Activated T-helper 1 cell treated with Interleukin-2 at 50 U/mL for 16 hours (primary cell): Measurements from ENCODE around the gene PPP1R15B.
"Not testable (repeated sequence)": the region's sequence is repeated elsewhere in the genome, so short reads cannot be mapped to it uniquely, and the experiment has no call there.

ENCODE experiments used
- DNase-seq: peaks from one replicate; pipeline ENCODE4 v3.0.0-alpha.2; 2020; ENCODE audit warnings: low read depth

PPP1R15B gene

GRCh38 chr1:204443871-204444581, 32.4 kb upstream of the PPP1R15B start:
- DNase-seq, result no peak

- DNase-seq, result no peak
These were observed 31.6 kb upstream of the PPP1R15B start for GRCh38 chr1:204443260-204443619.

- no peak for DNase-seq
These were observed 31.0 kb upstream of the PPP1R15B start for GRCh38 chr1:204442376-204443259.

- DNase-seq, result no peak
These were observed 29.9 kb upstream of the PPP1R15B start for GRCh38 chr1:204441558-204441957.

- no peak for DNase-seq
These were observed 28.2 kb upstream of the PPP1R15B start for GRCh38 chr1:204439621-204440375.

- DNase-seq, result no peak
These were observed 27.0 kb upstream of the PPP1R15B start for GRCh38 chr1:204438628-204439027.

- DNase-seq, result no peak
These were observed 26.4 kb upstream of the PPP1R15B start for GRCh38 chr1:204437796-204438570.

- DNase-seq, result no peak
These were observed 24.3 kb upstream of the PPP1R15B start for GRCh38 chr1:204435872-204436271.

- DNase-seq, result no peak
These were observed 23.8 kb upstream of the PPP1R15B start for GRCh38 chr1:204435381-204435831.

- no peak for DNase-seq
These were observed 22.6 kb upstream of the PPP1R15B start for GRCh38 chr1:204434116-204434755.

- no peak for DNase-seq
These were observed 21.1 kb upstream of the PPP1R15B start for GRCh38 chr1:204432708-204433107.

GRCh38 chr1:204431310-204432184, 19.9 kb upstream of the PPP1R15B start:
- DNase-seq, result peak; percentile 56

- no peak for DNase-seq
These were observed 18.1 kb upstream of the PPP1R15B start for GRCh38 chr1:204429746-204430145.

GRCh38 chr1:204426971-204427701, 15.5 kb upstream of the PPP1R15B start:
- DNase-seq, result no peak

GRCh38 chr1:204426474-204426873, 14.9 kb upstream of the PPP1R15B start:
- no peak for DNase-seq

GRCh38 chr1:204426035-204426436, 14.4 kb upstream of the PPP1R15B start:
- no peak for DNase-seq

- DNase-seq, result no peak
These were observed 13.0 kb upstream of the PPP1R15B start for GRCh38 chr1:204424621-204425020.

GRCh38 chr1:204422061-204422705, 10.6 kb upstream of the PPP1R15B start:
- DNase-seq, result not testable (repeated sequence)

GRCh38 chr1:204421441-204421840, 9.8 kb upstream of the PPP1R15B start:
- no peak for DNase-seq
